IMR-90 (cell line): Measurements from ENCODE around the gene MAPK11. TPM values are rescaled to one million over a fixed set of nuclear protein-coding genes. Genes with fewer than 3 reads are reported as not detected.
A peak's percentile ranks its signal among the peaks of the same experiment; 100 is the strongest.

ENCODE experiments used
- ATAC-seq: fragments of 200-7000 bp; cut with Tn5 transposase; 2 replicates; pipeline ENCODE4 v1.9.1; 2020; ENCODE audit warnings: low read depth, mild to moderate bottlenecking, moderate library complexity
- BruUV-seq: library from RNA; stranded (reverse); fragments of 400-500 nt; replicated peaks from 2 replicates; lab custom pipeline; 2021; lab: Mats Ljungman, UMichigan
- CTCF ChIA-PET: fragments of 300-600 bp; formaldehyde crosslinking; extraction: SDS; loops from one replicate; lab custom pipeline; 2021; ENCODE audit warnings: antibody characterized with exemption; lab: Yijun Ruan, JAX
- POLR2A ChIA-PET: fragments of 300-600 bp; sonication (Branson Sonifier 250); formaldehyde crosslinking; loops from one replicate; lab custom pipeline; 2022; ENCODE audit warnings: antibody characterized with exemption; ENCODE audit not compliant: unreplicated experiment; lab: Charles Lee
- DNase-seq: peaks from one replicate; pipeline ENCODE4 v3.0.0; 2013
- H2AFZ ChIP-seq: replicated peaks from 2 replicates; pipeline ENCODE3; 2013; ENCODE audit warnings: low read length, mild to moderate bottlenecking; ENCODE audit not compliant: poor library complexity
- H2AK5ac ChIP-seq: 2 replicates; pipeline ENCODE4 v1.6.1; 2013; ENCODE audit warnings: low read depth, low read length, inconsistent platforms
- H2AK9ac ChIP-seq: replicated peaks from 2 replicates; pipeline ENCODE3; 2013; ENCODE audit warnings: mild to moderate bottlenecking, low read depth, low read length, moderate library complexity; ENCODE audit not compliant: poor library complexity
- H2BK120ac ChIP-seq: 2 replicates; pipeline ENCODE4 v1.6.1; 2013; ENCODE audit warnings: low read depth, low read length, inconsistent platforms
- H2BK15ac ChIP-seq: 3 replicates; pipeline ENCODE4 v1.6.1; 2013; ENCODE audit warnings: low read depth, low read length, inconsistent platforms
- H2BK20ac ChIP-seq: 2 replicates; pipeline ENCODE4 v1.6.1; 2013; ENCODE audit warnings: low read depth, mild to moderate bottlenecking, inconsistent platforms, low read length, moderate library complexity
- H2BK5ac ChIP-seq: 2 replicates; pipeline ENCODE4 v1.6.1; 2013; ENCODE audit warnings: mild to moderate bottlenecking, low read depth, low read length, inconsistent platforms; ENCODE audit not compliant: poor library complexity, severe bottlenecking
- H3K14ac ChIP-seq: replicated peaks from 2 replicates; pipeline ENCODE4 v1.6.1; 2013; ENCODE audit warnings: low read depth, low read length, inconsistent platforms
- H3K18ac ChIP-seq: 2 replicates; pipeline ENCODE4 v1.6.1; 2013; ENCODE audit warnings: low read depth, low read length, control low read depth
- H3K23ac ChIP-seq: 2 replicates; pipeline ENCODE4 v1.6.1; 2013; ENCODE audit warnings: low read depth, low read length, inconsistent platforms
- H3K27ac ChIP-seq: 2 replicates; pipeline ENCODE4 v1.5.1; 2013; ENCODE audit warnings: mild to moderate bottlenecking, control low read depth, low read length; ENCODE audit not compliant: insufficient read depth
- H3K27me3 ChIP-seq: 2 replicates; pipeline ENCODE4 v1.6.1; 2013; ENCODE audit warnings: low read length; ENCODE audit not compliant: control insufficient read depth, insufficient read depth
- H3K36me3 ChIP-seq: 2 replicates; pipeline ENCODE4 v1.6.1; 2013; ENCODE audit warnings: low read length, mixed read lengths; ENCODE audit not compliant: control insufficient read depth, insufficient read depth
- H3K4ac ChIP-seq: 2 replicates; pipeline ENCODE4 v1.6.1; 2013; ENCODE audit warnings: low read depth, low read length, inconsistent platforms
- H3K4me1 ChIP-seq: 2 replicates; pipeline ENCODE4 v1.6.1; 2013; ENCODE audit warnings: low read length, mixed read lengths; ENCODE audit not compliant: control insufficient read depth, insufficient read depth
- H3K4me2 ChIP-seq: 2 replicates; pipeline ENCODE4 v1.6.1; 2013; ENCODE audit warnings: low read depth, mild to moderate bottlenecking, control low read depth, low read length, moderate library complexity
- H3K4me3 ChIP-seq: 2 replicates; pipeline ENCODE4 v1.5.1; 2013; ENCODE audit warnings: low read depth, mild to moderate bottlenecking, control low read depth, low read length, moderate library complexity; ENCODE audit not compliant: insufficient read depth
- H3K56ac ChIP-seq: 2 replicates; pipeline ENCODE4 v1.6.1; 2013; ENCODE audit warnings: low read length, inconsistent platforms; ENCODE audit not compliant: insufficient read depth; ENCODE audit errors: extremely low read depth
- H3K79me1 ChIP-seq, 2 experiments: 2 replicates each; pipeline ENCODE4 v1.6.1; 2013; ENCODE audit warnings: low read length in 2 of 2, inconsistent platforms in 1 of 2, low read depth in 1 of 2
- H3K9ac ChIP-seq: 2 replicates; pipeline ENCODE4 v1.6.1; 2013; ENCODE audit warnings: low read depth, low read length, control low read depth
- H3K9me1 ChIP-seq: 2 replicates; pipeline ENCODE4 v1.6.1; 2013; ENCODE audit warnings: low read length, inconsistent platforms; ENCODE audit not compliant: insufficient read depth
- H3K9me3 ChIP-seq: 2 replicates; pipeline ENCODE4 v1.6.1; 2013; ENCODE audit warnings: low read length; ENCODE audit not compliant: control insufficient read depth, insufficient read depth
- H4K20me1 ChIP-seq: 2 replicates; pipeline ENCODE4 v1.6.1; 2013; ENCODE audit warnings: low read length, inconsistent platforms; ENCODE audit not compliant: insufficient read depth
- H4K5ac ChIP-seq: 2 replicates; pipeline ENCODE4 v1.6.1; 2013; ENCODE audit warnings: mild to moderate bottlenecking, low read depth, low read length, control low read depth
- H4K8ac ChIP-seq, 2 experiments: 2 replicates each; pipeline ENCODE4 v1.6.1; 2013; ENCODE audit warnings: low read depth in 2 of 2, low read length in 2 of 2, control low read depth in 1 of 2, inconsistent platforms in 1 of 2
- H4K91ac ChIP-seq: 2 replicates; pipeline ENCODE4 v1.6.1; 2013; ENCODE audit warnings: low read depth, low read length, inconsistent platforms; ENCODE audit not compliant: insufficient read depth
- ELK1 ChIP-seq: fragments of 150-350 bp; IDR thresholded peaks from 2 replicates; pipeline ENCODE4 v1.6.1; 2016; ENCODE audit warnings: low read depth, mild to moderate bottlenecking, low read length, moderate library complexity, borderline replicate concordance
- FOS ChIP-seq: fragments of 150-350 bp; IDR thresholded peaks from 2 replicates; pipeline ENCODE4 v1.6.1; 2016; ENCODE audit warnings: low read depth, low read length
- MAZ ChIP-seq: IDR thresholded peaks from 2 replicates; pipeline ENCODE4 v1.6.1; 2012; ENCODE audit warnings: low read depth, mild to moderate bottlenecking, low read length, improper control_type of control experiment, moderate library complexity, borderline replicate concordance
- WGBS, 2 experiments: methylation state at CpG; one replicate each; pipeline versions ENCODE4 v1.1.5 to v1.1.7; 2013; ENCODE audit warnings: missing lambda C conversion rate in 2 of 2; ENCODE audit not compliant: insufficient read length in 1 of 2; ENCODE audit errors: extremely low coverage in 2 of 2; 5-methylcytosine and 5-hydroxymethylcytosine counted together
- dilution Hi-C: fragments of 300-500 bp; cut with HindIII; formaldehyde crosslinking; loops from one replicate; pipeline ENCODE4 v1.14.3; 2018; ENCODE audit warnings: low sequenced_read_pairs; ENCODE audit not compliant: unreplicated experiment
- in situ Hi-C: fragments of 300-500 bp; cut with MboI; formaldehyde crosslinking; loops from 3 replicates; pipeline ENCODE4 v1.14.3; 2019; ENCODE audit warnings: low sequenced_read_pairs, inconsistent platforms, mixed read lengths
- intact Hi-C: fragments of 100-400 bp; cut with micrococcal nuclease; formaldehyde crosslinking; loops from 2 replicates; pipeline ENCODE4 v1.10.0; 2022
- polyA plus RNA-seq, 3 experiments: library from polyadenylated mRNA; depleted of rRNA; stranded (reverse); fragments of >200 nt; gene quantifications; 2 replicates each; pipeline ENCODE4 v1.2.3, GENCODE V29; 2012; ENCODE audit warnings: low replicate concordance in 1 of 3
- total RNA-seq: library from RNA; depleted of rRNA; stranded (reverse); fragments of >200 nt; gene quantifications from 2 replicates; pipeline ENCODE4 v1.2.3, GENCODE V29; 2012

The MAPK11 gene
- total and polyA plus RNA-seq, 2 of the 4 experiments (the other 2 are of a cell fraction) = 8.1 to 14.4 TPM

- DNase-seq (peak; percentile 77), ATAC-seq (peak; percentile 92)
- Histone ChIP-seq H4K5ac (0 out of 2 replicates have a peak overlapping the region, but pooled peaks have one; percentile 41), H3K27me3 (no peaks in the 10 kb centered on the region), H3K23ac (no peak overlapping the region), H3K4me3 (no peak overlapping the region), H2BK20ac (peak overlapping the region; percentile 35; the same call in 1 of the 2 replicates), H3K36me3 (peaks cover 89% of the 10 kb centered on the region), H4K20me1 (peaks cover 46% of the 10 kb centered on the region), H4K8ac (peak overlapping the region; percentile 7 to 67; a peak in 1 of 4 replicates), H3K4ac (peak overlapping the region; percentile 94), H4K91ac (peak overlapping the region; percentile 79), H2AFZ (peak overlapping the region; percentile 68), H2BK15ac (no peak overlapping the region; the same call in 2 of the 3 replicates), H3K14ac (peak overlapping the region; percentile 79), H3K9ac (no peak overlapping the region), H2BK120ac (peak overlapping the region; percentile 74), H2BK5ac (peak overlapping the region; percentile 99), H3K9me1 (no peaks in the 10 kb centered on the region), H3K56ac (no peak overlapping the region), H3K79me1 (peaks cover 13 to 42% of the 10 kb centered on the region in 2 experiments; a peak in 3 of 4 replicates), H3K4me1 (peaks cover 8% of the 10 kb centered on the region), H3K9me3 (no peaks in the 10 kb centered on the region), H2AK5ac (peak overlapping the region; percentile 90), H3K4me2 (no peak overlapping the region), H3K27ac (peak overlapping the region; percentile 74), H3K18ac (no peak overlapping the region), H2AK9ac (peak overlapping the region; percentile 94)
- in situ Hi-C loops (no loop called here), dilution Hi-C loops (no loop called here), intact Hi-C loops (no loop called here)
- POLR2A ChIA-PET = no interaction called here
- no TSS peak for BruUV-seq
- TF ChIP-seq FOS = peak; percentile 61; the same call in 1 of the 2 replicates
- TF ChIP-seq ELK1 = no peak
- TF ChIP-seq MAZ = peak; percentile 84; the same call in 1 of the 2 replicates
- 95% methylated on average over 16 of the region's 45 CpGs; no CpG with 5 or more reads in 1 of the 2 experiments for WGBS, 2 experiments
- CTCF ChIA-PET = no interaction called here
Measured at GRCh38 chr22:50282361-50283155, 12.4 kb upstream of the MAPK11 start.
